Spleen (tissue), 7 donors: ENCODE measurements around the gene HGF.

ENCODE experiments used
- POLR2A ChIP-seq, 3 donors: fragments of 450-650 bp; IDR thresholded peaks; one replicate each; pipeline ENCODE4 v1.5.1; 2017; ENCODE audit warnings: antibody characterized with exemption in 3 of 3, mild to moderate bottlenecking in 1 of 3
- POLR2AphosphoS5 ChIP-seq, 3 donors: sonication (generic); formaldehyde crosslinking; IDR thresholded peaks; one replicate each; pipeline ENCODE4 v1.5.1; 2017; ENCODE audit warnings: antibody characterized with exemption in 3 of 3
- TF ChIP-seq, protein P1 (sequence below), 11 experiments: fragments of 200-600 bp in 7 of 11; fragments of 450-650 bp in 4 of 11; sonication (generic) in 4 of 11; IDR thresholded peaks in 8 of 11; conservative IDR thresholded peaks in 3 of 11; 1 replicate in 7 of 11; 2 replicates in 4 of 11; pipeline versions ENCODE4 v1.4.0 to v1.8.0; 2016 to 2021; ENCODE audit warnings: antibody characterized with exemption in 11 of 11, inconsistent platforms in 4 of 11, mild to moderate bottlenecking in 1 of 11
- donor health status: DM: no; HTN: no; CAD: no; lungs with moderate emphysema.
- donor health status: DM: no; HTN: no; CAD: no.
- donor health status: DM: no; HTN: no; CAD: no.

DNA sequence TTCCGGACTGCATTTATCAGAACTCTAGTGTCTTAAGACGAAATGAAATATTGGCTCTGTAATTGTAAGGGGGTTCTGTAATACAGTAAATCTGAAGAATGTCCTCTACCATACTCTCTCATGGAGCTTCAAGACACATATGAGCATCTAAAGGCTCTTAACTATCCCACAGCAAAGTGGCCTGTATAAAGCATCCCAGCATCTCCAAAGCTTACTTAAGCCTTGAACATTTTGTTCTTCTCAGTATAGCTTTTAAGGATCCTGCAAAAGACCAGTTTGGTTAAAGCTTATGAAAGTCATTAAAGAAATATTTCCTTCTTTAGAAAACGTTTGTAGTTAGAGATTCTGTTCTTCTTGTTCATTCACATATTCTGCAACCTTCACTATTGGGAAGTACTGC, 75.1 kb downstream of the HGF start:
- TF ChIP-seq, protein P1, sequence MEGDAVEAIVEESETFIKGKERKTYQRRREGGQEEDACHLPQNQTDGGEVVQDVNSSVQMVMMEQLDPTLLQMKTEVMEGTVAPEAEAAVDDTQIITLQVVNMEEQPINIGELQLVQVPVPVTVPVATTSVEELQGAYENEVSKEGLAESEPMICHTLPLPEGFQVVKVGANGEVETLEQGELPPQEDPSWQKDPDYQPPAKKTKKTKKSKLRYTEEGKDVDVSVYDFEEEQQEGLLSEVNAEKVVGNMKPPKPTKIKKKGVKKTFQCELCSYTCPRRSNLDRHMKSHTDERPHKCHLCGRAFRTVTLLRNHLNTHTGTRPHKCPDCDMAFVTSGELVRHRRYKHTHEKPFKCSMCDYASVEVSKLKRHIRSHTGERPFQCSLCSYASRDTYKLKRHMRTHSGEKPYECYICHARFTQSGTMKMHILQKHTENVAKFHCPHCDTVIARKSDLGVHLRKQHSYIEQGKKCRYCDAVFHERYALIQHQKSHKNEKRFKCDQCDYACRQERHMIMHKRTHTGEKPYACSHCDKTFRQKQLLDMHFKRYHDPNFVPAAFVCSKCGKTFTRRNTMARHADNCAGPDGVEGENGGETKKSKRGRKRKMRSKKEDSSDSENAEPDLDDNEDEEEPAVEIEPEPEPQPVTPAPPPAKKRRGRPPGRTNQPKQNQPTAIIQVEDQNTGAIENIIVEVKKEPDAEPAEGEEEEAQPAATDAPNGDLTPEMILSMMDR (IDR thresholded peaks at IDR 0.05 in 8 of 11, conservative IDR thresholded peaks at IDR 0.05 in 3 of 11) = no peak
- TF ChIP-seq POLR2A (IDR thresholded peaks at IDR 0.05) = no peak
- no peak for TF ChIP-seq POLR2AphosphoS5 (IDR thresholded peaks at IDR 0.05)
